Activated naive CD4-positive, alpha-beta T cell treated with anti-CD3 and anti-CD28 coated beads for 36 hours (primary cell): ENCODE data around the gene ATP2B2. TPM values are rescaled to one million over a fixed set of nuclear protein-coding genes. Genes with fewer than 3 reads are reported as not detected.

Experiments
- CTCF ChIA-PET: fragments of 350-600 bp; sonication (Branson Sonifier 250); formaldehyde crosslinking; loops from one replicate; lab custom pipeline; 2021; ENCODE audit warnings: antibody characterized with exemption; lab: Charles Lee
- DNase-seq: peaks from one replicate; pipeline ENCODE4 v3.0.0-alpha.2; 2020
- H3K27ac Mint-ChIP-seq: one replicate; pipeline ENCODE4 v1.8.0; 2021; ENCODE audit warnings: mild to moderate bottlenecking, mixed read lengths
- H3K27me3 Mint-ChIP-seq: one replicate; pipeline ENCODE4 v1.8.0; 2021; ENCODE audit warnings: low read depth, mixed read lengths
- H3K36me3 Mint-ChIP-seq: one replicate; pipeline ENCODE4 v1.8.0; 2021; ENCODE audit warnings: low read depth, mixed read lengths
- H3K4me1 Mint-ChIP-seq: one replicate; pipeline ENCODE4 v1.8.0; 2021; ENCODE audit warnings: low read depth, mixed read lengths
- H3K4me3 Mint-ChIP-seq: one replicate; pipeline ENCODE4 v1.8.0; 2021; ENCODE audit warnings: mild to moderate bottlenecking, moderate library complexity, mixed read lengths
- H3K9me3 Mint-ChIP-seq: one replicate; pipeline ENCODE4 v1.8.0; 2021; ENCODE audit warnings: mixed read lengths
- intact Hi-C: fragments of 100-400 bp; cut with micrococcal nuclease; formaldehyde crosslinking; loops from one replicate; pipeline ENCODE4 v1.15.1; 2023
- total RNA-seq, 2 experiments: library from RNA; stranded (reverse); gene quantifications; one replicate each; pipeline ENCODE4 v1.2.3, GENCODE V29; 2021

ATP2B2 gene
- total RNA-seq, 2 experiments from 2014 or later, result not detected

- DNase-seq, result no peak
- intact Hi-C loops, result no loop called here
- Mint-ChIP-seq H3K4me1 (no peaks in the 10 kb centered on the region), H3K36me3 (no peaks in the 10 kb centered on the region), H3K4me3 (no peak overlapping the region), H3K27me3 (no peaks in the 10 kb centered on the region), H3K9me3 (no peaks in the 10 kb centered on the region), H3K27ac (no peak overlapping the region)
- CTCF ChIA-PET, result interaction anchor here (1.0 to 2.7 kb wide), 2 partner anchors 13 to 400 kb away, joined by 3 to 13 read pairs; no protein-coding TSS in a partner anchor
These were observed 165.9 kb downstream of the ATP2B2 start for GRCh38 chr3:10339376-10339955.

- Mint-ChIP-seq H3K27ac (no peak overlapping the region), H3K4me1 (no peaks in the 10 kb centered on the region), H3K9me3 (no peaks in the 10 kb centered on the region), H3K27me3 (no peaks in the 10 kb centered on the region), H3K4me3 (no peak overlapping the region), H3K36me3 (no peaks in the 10 kb centered on the region)
- CTCF ChIA-PET, result interaction anchor here (0.6 to 2.7 kb wide), 4 partner anchors 14 to 401 kb away, joined by 3 to 13 read pairs (median 3); no protein-coding TSS in a partner anchor
- DNase-seq, result no peak
- intact Hi-C loops, result no loop called here
These were observed 166.6 kb downstream of the ATP2B2 start for GRCh38 chr3:10338591-10339353.

GRCh38 chr3:10338164-10338470, 167.3 kb downstream of the ATP2B2 start:
- no peak overlapping the region for H3K4me3 Mint-ChIP-seq
- no peaks in the 10 kb centered on the region for H3K4me1 Mint-ChIP-seq
- no peaks in the 10 kb centered on the region for H3K36me3 Mint-ChIP-seq
- CTCF ChIA-PET, result interaction anchor here (0.6 to 2.7 kb wide), 4 partner anchors 201 to 401 kb away, joined by 3 to 13 read pairs (median 3); no protein-coding TSS in a partner anchor
- no peaks in the 10 kb centered on the region for H3K9me3 Mint-ChIP-seq
- DNase-seq, result no peak
- H3K27ac Mint-ChIP-seq, result no peak overlapping the region
- intact Hi-C loops, result no loop called here
- H3K27me3 Mint-ChIP-seq, result no peaks in the 10 kb centered on the region

- H3K27ac Mint-ChIP-seq, result no peak overlapping the region
- H3K36me3 Mint-ChIP-seq, result no peaks in the 10 kb centered on the region
- intact Hi-C loops, result no loop called here
- no peaks in the 10 kb centered on the region for H3K4me1 Mint-ChIP-seq
- DNase-seq, result no peak
- H3K9me3 Mint-ChIP-seq, result no peaks in the 10 kb centered on the region
- H3K27me3 Mint-ChIP-seq, result no peaks in the 10 kb centered on the region
- no peak overlapping the region for H3K4me3 Mint-ChIP-seq
- CTCF ChIA-PET, result interaction anchor here (0.6 to 2.7 kb wide), 5 partner anchors 10 to 402 kb away, joined by 3 to 13 read pairs (median 3); no protein-coding TSS in a partner anchor
These were observed 167.8 kb downstream of the ATP2B2 start for GRCh38 chr3:10337323-10338163.

GRCh38 chr3:10336761-10337160, 168.6 kb downstream of the ATP2B2 start:
- no peak overlapping the region for H3K4me3 Mint-ChIP-seq
- H3K27me3 Mint-ChIP-seq, result no peaks in the 10 kb centered on the region
- H3K27ac Mint-ChIP-seq, result no peak overlapping the region
- no peaks in the 10 kb centered on the region for H3K9me3 Mint-ChIP-seq
- H3K4me1 Mint-ChIP-seq, result no peaks in the 10 kb centered on the region
- no peaks in the 10 kb centered on the region for H3K36me3 Mint-ChIP-seq
- DNase-seq, result no peak
- intact Hi-C loops, result no loop called here
- CTCF ChIA-PET, result interaction anchor here (1.2 kb wide), 1 partner anchor 16 kb away, joined by 3 read pairs; the partner anchor contains the start of gene SEC13

GRCh38 chr3:10335871-10336622, 169.3 kb downstream of the ATP2B2 start:
- intact Hi-C loops, result no loop called here
- no peak for DNase-seq
- Mint-ChIP-seq H3K4me3 (no peak overlapping the region), H3K9me3 (no peaks in the 10 kb centered on the region), H3K27me3 (peaks cover 2% of the 10 kb centered on the region), H3K27ac (no peak overlapping the region), H3K36me3 (no peaks in the 10 kb centered on the region), H3K4me1 (no peaks in the 10 kb centered on the region)
- CTCF ChIA-PET, result interaction anchor here (0.7 to 1.2 kb wide), 2 partner anchors 15 to 16 kb away, joined by 3 read pairs; partner anchors contain the start of gene SEC13

- H3K27me3 Mint-ChIP-seq, result peaks cover 2% of the 10 kb centered on the region
- intact Hi-C loops, result no loop called here
- CTCF ChIA-PET, result interaction anchor here (0.7 to 2.0 kb wide), 3 partner anchors 9 to 16 kb away, joined by 3 to 7 read pairs (median 6); no protein-coding TSS in a partner anchor
- no peaks in the 10 kb centered on the region for H3K9me3 Mint-ChIP-seq
- H3K27ac Mint-ChIP-seq, result no peak overlapping the region
- no peaks in the 10 kb centered on the region for H3K36me3 Mint-ChIP-seq
- H3K4me1 Mint-ChIP-seq, result no peaks in the 10 kb centered on the region
- no peak overlapping the region for H3K4me3 Mint-ChIP-seq
- DNase-seq, result no peak
These were observed 170.1 kb downstream of the ATP2B2 start for GRCh38 chr3:10335190-10335738.

GRCh38 chr3:10334459-10334858, 170.9 kb downstream of the ATP2B2 start:
- no peaks in the 10 kb centered on the region for H3K9me3 Mint-ChIP-seq
- H3K27ac Mint-ChIP-seq, result no peak overlapping the region
- CTCF ChIA-PET, result interaction anchor here (1.7 to 2.0 kb wide), 2 partner anchors 10 to 12 kb away, joined by 6 to 7 read pairs; no protein-coding TSS in a partner anchor
- H3K27me3 Mint-ChIP-seq, result peaks cover 5% of the 10 kb centered on the region
- intact Hi-C loops, result no loop called here
- no peak overlapping the region for H3K4me3 Mint-ChIP-seq
- no peak for DNase-seq
- H3K36me3 Mint-ChIP-seq, result no peaks in the 10 kb centered on the region
- no peaks in the 10 kb centered on the region for H3K4me1 Mint-ChIP-seq

GRCh38 chr3:10334042-10334441, 171.3 kb downstream of the ATP2B2 start:
- intact Hi-C loops, result no loop called here
- Mint-ChIP-seq H3K9me3 (no peaks in the 10 kb centered on the region), H3K4me3 (no peak overlapping the region), H3K27me3 (peaks cover 8% of the 10 kb centered on the region), H3K36me3 (no peaks in the 10 kb centered on the region), H3K4me1 (no peaks in the 10 kb centered on the region), H3K27ac (no peak overlapping the region)
- CTCF ChIA-PET, result interaction anchor here (1.7 to 2.0 kb wide), 2 partner anchors 11 to 12 kb away, joined by 6 to 7 read pairs; no protein-coding TSS in a partner anchor
- no peak for DNase-seq

- H3K9me3 Mint-ChIP-seq, result no peaks in the 10 kb centered on the region
- H3K36me3 Mint-ChIP-seq, result no peaks in the 10 kb centered on the region
- H3K27ac Mint-ChIP-seq, result no peak overlapping the region
- no peak overlapping the region for H3K4me3 Mint-ChIP-seq
- DNase-seq, result no peak
- no peaks in the 10 kb centered on the region for H3K4me1 Mint-ChIP-seq
- CTCF ChIA-PET, result no interaction called here
- intact Hi-C loops, result no loop called here
- peaks cover 15% of the 10 kb centered on the region for H3K27me3 Mint-ChIP-seq
These were observed 172.1 kb downstream of the ATP2B2 start for GRCh38 chr3:10333349-10333650.

GRCh38 chr3:10332481-10333348, 172.7 kb downstream of the ATP2B2 start:
- CTCF ChIA-PET, result no interaction called here
- DNase-seq, result no peak
- no peak overlapping the region for H3K4me3 Mint-ChIP-seq
- intact Hi-C loops, result no loop called here
- no peaks in the 10 kb centered on the region for H3K4me1 Mint-ChIP-seq
- H3K27ac Mint-ChIP-seq, result no peak overlapping the region
- no peaks in the 10 kb centered on the region for H3K36me3 Mint-ChIP-seq
- peaks cover 16% of the 10 kb centered on the region for H3K27me3 Mint-ChIP-seq
- no peaks in the 10 kb centered on the region for H3K9me3 Mint-ChIP-seq
